ENCODE measurements around the gene GTPBP1.

The GTPBP1 gene

DNA sequence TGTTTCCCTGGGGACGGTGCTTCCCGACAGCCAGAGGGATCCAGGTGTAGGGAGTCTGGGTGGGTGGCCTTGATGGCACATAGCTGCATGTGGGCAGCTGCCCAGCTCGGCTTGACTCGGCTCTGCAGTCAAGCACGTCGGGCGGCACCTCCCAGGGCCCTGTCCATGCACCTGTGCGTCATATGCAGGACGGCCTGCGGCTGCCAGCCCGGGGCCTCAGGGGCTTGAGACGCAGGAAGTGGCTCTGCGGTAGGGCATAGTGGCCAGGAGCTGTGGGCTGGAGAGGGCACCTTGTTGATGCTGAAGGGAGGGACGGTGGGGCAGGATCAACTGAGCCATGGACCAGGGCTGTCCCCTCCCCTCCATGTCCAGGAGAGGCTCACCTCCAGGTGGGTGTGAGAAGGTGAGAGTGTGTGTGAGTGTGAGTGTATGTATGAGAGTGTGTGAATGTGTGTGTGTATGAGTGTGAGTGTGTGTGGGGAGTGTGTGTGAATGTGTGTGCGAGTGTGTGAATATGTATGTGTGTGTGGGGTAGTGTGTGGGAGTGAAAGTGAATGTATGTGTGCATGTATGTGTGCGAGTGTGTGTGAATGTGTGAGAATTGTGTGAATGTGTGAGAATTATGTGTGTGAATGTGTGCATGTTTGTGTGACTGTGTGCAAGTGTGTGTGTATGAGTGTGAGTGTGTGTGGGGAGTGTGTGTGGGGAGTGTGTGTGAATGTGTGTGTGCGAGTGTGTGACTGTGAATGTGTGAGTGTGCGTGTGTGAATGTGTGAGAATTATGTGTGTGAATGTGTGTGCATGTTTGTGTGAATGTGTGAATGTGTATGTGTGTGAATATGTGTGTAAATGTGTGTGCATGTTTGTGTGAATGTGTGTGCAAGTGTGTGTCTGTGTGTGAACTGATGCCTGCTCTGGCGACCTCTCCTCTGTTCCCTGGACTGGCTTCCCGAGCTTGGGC is 55.7 kb downstream of the GTPBP1 start:
- no peak for DNase-seq

DNA sequence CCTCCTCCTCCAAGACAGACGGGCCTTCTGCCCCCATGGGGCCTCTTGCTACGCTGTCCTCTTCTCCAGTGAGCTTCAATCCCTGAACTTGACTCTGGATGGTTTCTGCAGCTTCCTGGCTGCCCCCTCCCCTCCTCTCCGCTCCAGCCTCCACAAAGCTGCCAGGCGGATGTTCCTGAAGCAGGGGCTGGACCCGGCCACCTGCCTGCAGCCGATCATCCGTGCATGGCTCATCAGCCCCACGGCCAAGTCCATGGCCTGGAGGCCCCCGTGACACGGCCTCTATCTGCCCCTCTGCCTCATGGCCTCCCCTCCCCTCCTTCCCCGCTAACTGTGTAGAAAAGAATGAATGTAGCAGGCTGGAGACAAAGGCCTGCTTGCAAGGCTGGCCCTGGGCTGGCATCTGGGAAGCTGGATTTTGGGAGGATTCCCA is 56.8 kb downstream of the GTPBP1 start:
- no peak for DNase-seq

DNA sequence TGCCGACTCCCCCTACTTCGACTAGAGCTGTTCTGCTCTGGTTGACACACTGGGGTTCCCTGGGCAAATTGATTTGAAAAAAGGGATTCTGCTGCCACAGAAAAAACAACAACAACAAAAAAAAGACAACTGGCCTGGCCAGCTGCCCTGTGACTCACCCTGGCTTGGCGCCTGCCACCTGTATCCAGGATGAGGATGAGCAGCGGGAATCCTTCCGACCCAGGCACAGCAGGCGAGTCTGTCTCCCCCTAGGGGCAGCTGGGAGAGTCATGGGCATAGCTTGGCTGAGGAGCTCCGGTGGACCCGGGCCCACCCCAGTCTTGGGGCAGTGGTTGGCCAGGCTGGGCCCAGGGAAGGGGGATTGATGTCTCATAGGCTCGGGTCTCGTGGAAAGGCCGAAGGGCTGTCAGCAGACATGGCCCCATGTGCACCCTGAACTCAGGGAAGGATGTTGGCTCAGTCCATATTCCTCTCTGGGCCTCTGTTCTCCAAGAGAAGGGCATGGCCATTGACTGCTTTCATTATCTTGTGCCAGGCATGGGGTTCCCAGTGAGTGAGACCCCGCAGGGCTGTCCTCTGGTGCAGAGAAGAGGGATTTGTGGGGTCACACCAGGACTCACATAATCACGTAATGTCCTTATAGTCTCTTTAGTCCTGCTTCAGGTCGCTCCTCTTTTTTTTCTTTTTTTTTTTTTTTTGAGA is 60.5 kb downstream of the GTPBP1 start:
- DNase-seq, result peak; percentile 29

DNA sequence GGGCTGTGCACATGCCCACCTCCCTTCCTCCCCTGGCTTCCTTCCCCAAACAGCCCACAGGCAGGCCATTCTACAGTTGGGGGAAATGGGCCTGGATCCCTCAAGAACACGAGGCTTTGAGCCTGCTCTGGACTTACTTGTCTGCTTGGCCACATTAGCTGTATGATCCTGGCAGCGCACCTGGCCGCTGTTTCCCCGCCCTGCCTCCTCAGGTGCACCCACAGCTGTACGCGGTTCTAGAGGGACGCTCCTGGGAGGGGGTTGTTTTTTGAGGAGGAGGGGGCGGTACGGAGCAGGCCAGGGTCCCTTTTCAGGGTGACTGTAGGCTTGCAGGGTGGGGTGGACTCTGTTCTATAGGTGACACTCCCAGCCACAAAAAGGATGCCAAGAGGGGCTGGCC is 61.6 kb downstream of the GTPBP1 start:
- no peak for DNase-seq

DNA sequence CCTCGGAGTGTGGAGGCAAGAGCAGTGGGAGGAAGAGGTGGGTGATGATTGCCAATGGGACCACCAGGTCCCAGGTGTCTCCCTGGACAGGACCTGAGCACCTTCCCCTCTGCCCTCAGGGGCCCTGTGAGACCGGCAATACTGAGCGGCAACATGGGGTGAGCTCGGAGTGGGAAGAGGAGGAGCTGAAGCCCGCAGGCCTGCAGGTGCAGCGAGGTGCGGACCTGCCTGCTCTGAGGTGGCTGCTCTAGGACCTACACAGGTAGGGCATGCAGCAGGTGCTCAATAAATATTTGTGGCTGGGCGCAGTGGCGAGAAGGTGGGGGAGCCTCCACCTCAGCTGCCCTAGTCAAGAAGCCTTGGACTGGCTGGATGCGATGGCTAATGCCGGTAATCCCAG is 62.3 kb downstream of the GTPBP1 start:
- no peak for DNase-seq

DNA sequence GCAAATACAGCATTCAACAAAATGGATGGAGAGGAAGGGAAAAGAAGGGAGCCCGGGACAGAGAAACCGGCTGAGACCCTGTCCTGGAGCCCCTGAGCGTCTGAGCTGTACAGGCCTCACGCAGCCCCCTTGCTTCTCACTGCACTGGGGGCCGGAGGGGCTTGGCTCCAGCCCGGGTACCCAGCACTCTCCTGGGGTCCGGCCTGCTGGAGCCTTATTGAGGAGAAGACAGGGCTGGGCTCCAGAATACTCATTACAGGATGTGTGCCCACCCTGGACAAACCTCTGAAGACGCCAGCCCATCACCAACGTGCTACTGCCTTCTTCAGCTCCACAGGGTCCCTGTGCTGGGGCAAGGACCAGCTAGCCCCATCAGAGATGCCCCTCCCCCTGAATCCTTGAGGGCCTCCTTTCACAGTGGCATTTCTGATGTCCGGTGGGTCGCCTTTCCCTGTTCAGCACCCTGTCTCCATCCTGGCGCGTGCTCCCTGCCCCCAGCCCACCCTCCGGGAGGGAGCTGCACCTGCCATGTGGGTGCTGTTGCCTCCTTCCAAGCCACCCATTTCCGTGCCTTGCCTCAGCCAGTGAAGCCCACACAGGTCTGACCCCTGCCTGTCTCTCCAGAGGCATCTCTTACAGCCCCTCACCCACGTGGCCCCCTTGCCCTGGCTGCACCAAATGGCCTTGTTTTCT is 64.7 kb downstream of the GTPBP1 start:
- DNase-seq, result no peak

DNA sequence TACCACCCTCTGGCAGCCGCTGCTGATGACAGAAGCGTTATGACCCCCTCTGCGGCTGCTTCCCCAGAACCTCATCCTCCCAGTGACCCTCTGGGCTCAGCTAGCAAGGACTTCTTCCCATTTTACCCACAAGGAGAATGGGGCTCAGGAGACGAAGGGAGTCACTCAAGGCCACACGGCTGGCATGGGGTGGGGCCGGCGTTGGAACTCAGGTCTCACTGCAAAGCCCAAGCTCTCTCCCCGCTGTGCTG is 66.8 kb downstream of the GTPBP1 start:
- DNase-seq, result no peak

DNA sequence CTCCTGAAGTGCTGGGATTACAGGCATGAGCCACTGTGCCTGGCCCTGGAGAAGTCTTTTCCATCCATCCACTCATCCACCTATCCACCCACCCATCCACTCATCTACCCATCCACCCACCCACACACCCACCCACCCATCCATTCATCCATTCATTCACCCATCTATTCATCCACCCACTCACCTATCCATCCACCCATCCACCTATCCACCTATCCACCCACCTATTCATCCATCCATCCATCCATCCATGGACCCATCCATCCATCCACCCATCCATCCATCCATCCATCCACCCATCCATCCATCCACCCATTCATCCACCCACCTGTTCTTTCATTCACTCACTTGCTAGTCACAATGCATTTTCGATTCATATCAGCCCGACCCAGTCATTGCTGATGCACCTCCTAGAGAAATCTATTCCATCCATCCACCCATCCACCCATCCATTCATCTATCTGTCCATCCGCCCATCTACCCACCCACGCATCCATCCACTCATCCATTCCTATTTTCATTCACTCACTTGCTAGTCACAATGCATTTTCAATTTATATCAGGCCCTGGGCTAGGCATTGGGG is 67.7 kb downstream of the GTPBP1 start:
- DNase-seq, result no peak

DNA sequence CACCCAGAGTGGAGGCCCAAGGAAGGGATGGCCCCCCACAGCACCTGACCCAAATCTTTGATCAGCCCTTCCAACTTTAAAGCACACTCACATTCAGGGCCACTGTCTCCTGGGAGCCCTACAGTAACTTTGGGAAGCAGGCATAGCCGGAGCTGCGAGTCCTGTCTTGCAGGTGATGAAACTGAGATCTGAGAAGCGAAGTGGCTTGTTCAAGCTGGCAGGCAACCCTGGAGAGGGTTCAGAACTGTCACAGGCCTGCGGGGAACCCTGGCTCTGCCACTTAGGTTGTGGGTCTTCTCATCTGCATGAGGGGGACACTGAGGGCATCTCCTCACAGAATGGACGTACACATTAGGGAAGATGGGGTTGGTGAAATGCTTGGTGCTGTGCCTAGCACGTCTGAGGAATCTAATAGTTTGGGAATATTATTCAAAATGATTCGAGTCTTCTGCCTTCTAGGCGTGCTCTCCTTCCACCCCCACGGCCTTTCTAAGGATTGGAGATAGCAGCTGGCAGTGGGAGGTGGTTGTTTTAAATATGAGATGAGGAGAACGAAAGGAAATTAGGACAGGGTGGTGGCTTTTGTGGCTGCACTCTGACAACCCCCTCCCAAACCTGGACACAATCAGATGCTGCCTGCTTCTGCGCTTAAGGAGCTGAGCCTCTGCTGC is 68.9 kb downstream of the GTPBP1 start:
- DNase-seq, result no peak

DNA sequence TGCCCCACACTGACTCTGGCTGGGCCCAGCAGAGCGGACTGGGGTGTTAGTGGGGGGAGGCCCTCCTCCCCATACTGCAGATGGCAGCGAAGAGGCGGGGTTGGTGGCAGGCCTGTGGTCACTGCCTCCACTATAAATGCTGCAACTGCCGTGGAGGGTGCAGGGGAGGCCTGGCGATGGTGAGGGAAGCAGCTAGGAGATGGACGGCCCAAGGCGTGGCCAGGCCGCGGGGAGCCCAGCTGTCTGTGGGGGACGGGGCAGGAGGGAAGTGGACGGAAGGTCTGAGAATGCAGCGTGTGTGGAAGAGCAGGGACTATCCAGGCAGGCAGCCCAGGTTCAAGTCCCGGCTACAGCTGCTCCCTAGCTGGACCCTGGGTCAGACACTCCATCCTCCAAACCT is 69.9 kb downstream of the GTPBP1 start:
- no peak for DNase-seq

DNA sequence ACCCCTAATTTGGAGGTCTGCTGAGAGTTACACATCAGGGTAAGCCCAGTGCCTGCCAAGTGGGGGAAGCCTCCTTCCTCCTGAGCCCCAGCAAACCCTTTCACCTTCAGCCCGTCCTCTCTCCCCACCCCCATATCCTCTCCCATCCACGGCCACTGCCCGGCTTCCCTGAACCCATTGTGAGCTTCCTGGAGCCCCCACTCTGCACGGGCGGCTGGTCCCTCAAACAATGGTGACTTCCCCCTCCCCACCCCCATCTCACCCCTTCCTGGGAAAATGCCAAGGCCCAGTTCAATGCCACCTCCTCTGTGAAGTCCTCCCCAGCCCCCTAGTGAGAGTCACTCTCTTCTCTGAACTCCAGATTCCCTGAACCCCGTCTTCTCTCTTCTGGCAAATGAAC is 70.3 kb downstream of the GTPBP1 start:
- DNase-seq, result no peak

DNA sequence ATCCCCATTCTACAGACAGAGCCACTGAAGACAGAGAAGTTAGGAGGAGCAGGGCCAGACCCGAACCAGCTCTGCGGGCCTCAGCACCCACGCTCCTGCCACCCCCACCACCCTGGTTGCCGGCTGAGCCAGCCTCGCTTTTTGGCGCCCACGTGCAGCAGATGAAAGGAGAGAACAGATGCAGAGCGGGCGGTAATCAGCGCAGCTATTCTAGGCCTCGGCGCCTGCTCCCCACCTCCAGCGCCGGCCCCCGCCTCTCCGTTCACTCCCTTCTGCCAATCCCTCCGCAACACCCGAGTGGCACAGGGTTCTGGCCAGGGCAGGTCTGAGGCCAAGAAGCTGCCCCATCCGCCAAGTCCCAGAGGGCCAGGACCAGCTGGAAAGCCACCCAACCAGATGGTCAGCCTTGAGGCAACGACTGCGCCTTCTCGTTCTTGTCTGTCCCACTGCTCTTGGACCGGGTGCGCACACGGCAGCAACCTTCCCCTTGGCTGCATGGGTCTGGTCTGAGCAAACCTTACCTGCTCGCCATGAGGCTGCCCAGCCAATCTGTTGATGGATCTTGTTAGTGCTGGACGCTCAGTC is 71.4 kb downstream of the GTPBP1 start:
- DNase-seq, result no peak

DNA sequence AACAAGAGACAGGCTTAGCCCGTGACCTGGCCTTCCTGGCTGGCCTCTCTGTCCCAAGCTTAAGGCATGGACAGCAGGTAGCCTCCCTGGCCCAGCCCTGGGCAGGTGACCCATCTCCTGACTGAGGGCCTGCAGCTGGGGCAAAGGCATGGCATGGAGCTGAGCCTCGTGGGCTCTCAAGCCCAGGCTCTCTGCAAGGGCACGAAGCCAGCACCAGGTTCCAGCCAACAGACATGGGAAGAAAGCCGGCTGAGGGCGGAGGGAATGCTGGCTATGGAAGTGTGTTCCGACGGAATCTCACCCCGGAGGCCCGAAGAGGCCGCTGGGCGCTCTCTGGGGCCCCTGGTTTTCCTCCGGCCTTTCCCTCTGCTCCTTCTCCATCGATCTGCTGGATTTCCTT is 75.3 kb downstream of the GTPBP1 start:
- DNase-seq, result no peak

DNA sequence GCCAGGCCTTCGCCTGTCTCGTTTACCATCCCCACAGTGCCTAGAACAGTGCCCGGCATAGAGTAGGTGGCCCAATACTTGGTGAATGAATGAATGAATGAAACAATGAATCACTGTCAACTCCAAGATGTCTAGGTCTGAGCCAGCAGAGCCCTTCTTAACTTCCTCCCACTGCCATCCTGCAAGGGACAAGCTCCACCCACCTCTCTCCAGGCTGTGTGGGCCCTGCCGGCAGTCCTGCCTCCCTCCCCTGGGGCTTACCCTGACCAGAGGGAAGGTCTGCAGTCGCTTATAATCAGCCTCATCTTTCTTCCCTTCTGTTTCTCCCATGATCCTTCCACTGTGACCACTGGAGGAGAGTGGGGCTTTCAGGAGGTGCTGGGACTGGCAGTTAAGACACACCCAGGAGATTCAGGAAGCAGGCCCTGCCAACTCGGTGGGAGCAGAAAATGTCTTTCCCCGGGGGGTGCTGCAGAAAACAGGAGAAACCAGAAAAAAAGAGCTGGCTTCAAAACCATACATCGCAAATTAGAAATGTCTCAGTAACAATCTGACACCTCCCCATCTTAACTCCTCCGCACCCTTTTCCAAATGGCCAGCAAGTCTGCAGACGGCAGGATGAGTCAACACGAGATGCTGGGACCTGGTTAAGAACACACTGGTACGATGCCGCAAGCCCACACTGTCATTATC is 76.8 kb downstream of the GTPBP1 start:
- DNase-seq, result no peak

Data from T-helper 9 cell (primary cell).